GM12878 (cell line): ENCODE data around the gene HPSE. TPM values are rescaled to one million over a fixed set of nuclear protein-coding genes. Genes with fewer than 3 reads are reported as not detected.

Experiments used
- ATAC-seq: fragments of 200-7000 bp; cut with Tn5 transposase; 3 replicates; pipeline ENCODE4 v1.9.1; 2020; ENCODE audit warnings: mild to moderate bottlenecking, moderate library complexity
- BruUV-seq: library from RNA; stranded (reverse); fragments of 400-500 nt; replicated peaks from 2 replicates; lab custom pipeline; 2021; lab: Mats Ljungman, UMichigan
- CTCF ChIA-PET: fragments of 300-600 bp; sonication (Branson Sonifier 250); formaldehyde crosslinking; extraction: SDS; loops from one replicate; lab custom pipeline; 2021; ENCODE audit warnings: inconsistent platforms; lab: Yijun Ruan, JAX
- POLR2A ChIA-PET: fragments of 350-600 bp; formaldehyde crosslinking; extraction: SDS; loops from one replicate; lab custom pipeline; 2021; ENCODE audit warnings: inconsistent platforms; lab: Charles Lee
- RAD21 ChIA-PET: fragments of 300-600 bp; sonication (Branson Sonifier 250); formaldehyde crosslinking; loops from one replicate; lab custom pipeline; 2023; ENCODE audit warnings: antibody characterized with exemption; ENCODE audit not compliant: unreplicated experiment; lab: Charles Lee
- SMC1A ChIA-PET: fragments of 300-600 bp; sonication (Branson Sonifier 250); formaldehyde crosslinking; loops from one replicate; lab custom pipeline; 2023; ENCODE audit not compliant: unreplicated experiment, uncharacterized antibody; lab: Charles Lee
- DNase-seq: peaks from one replicate; pipeline ENCODE4 v3.0.0-alpha.2; 2011; ENCODE audit warnings: low read depth, low spot score
- FAIRE-seq: peaks from 3 replicates; lab custom pipeline; 2011; peaks lifted over from hg19 to GRCh38; lab: Jason Lieb, UNC
- H2AFZ ChIP-seq: 2 replicates; pipeline ENCODE4 v1.6.0; 2011; ENCODE audit warnings: low read depth, low read length, control low read depth; ENCODE audit not compliant: control insufficient read depth
- H3K27ac ChIP-seq: 2 replicates; pipeline ENCODE4 v1.5.1; 2011; ENCODE audit warnings: control low read depth; ENCODE audit not compliant: control insufficient read depth, insufficient read depth
- H3K27me3 ChIP-seq, 2 experiments: replicated peaks in 1 of 2; 2 replicates each; pipeline versions ENCODE4 v1.6.0 to v1.6.1; 2011; ENCODE audit warnings: low read length in 1 of 2; ENCODE audit not compliant: control insufficient read depth in 2 of 2, insufficient read depth in 2 of 2
- H3K36me3 ChIP-seq, 2 experiments: 2 replicates each; pipeline ENCODE4 v1.5.1; 2011; ENCODE audit warnings: low read length in 1 of 2; ENCODE audit not compliant: control insufficient read depth in 2 of 2, insufficient read depth in 2 of 2
- H3K4me1 ChIP-seq: 2 replicates; pipeline ENCODE4 v1.6.1; 2011; ENCODE audit warnings: mild to moderate bottlenecking, low read length, moderate library complexity, mixed read lengths; ENCODE audit not compliant: control insufficient read depth, insufficient read depth
- H3K4me2 ChIP-seq: 2 replicates; pipeline ENCODE4 v1.6.0; 2011; ENCODE audit warnings: control low read depth; ENCODE audit not compliant: control insufficient read depth, insufficient read depth
- H3K4me3 ChIP-seq: fragments of 200-600 bp; sonication (generic); 2 replicates; pipeline ENCODE4 v1.5.1; 2016
- H3K79me2 ChIP-seq: 2 replicates; pipeline ENCODE4 v1.6.0; 2011; ENCODE audit warnings: low read length; ENCODE audit not compliant: control insufficient read depth, insufficient read depth
- H3K9ac ChIP-seq: 2 replicates; pipeline ENCODE4 v1.8.0; 2011; ENCODE audit warnings: low read length, control low read depth, mixed read lengths; ENCODE audit not compliant: control insufficient read depth, insufficient read depth
- H3K9me3 ChIP-seq: replicated peaks from 3 replicates; pipeline ENCODE4 v1.5.1; 2011; ENCODE audit warnings: mild to moderate bottlenecking, low read length; ENCODE audit not compliant: control insufficient read depth, insufficient read depth
- H4K20me1 ChIP-seq: 2 replicates; pipeline ENCODE4 v1.6.0; 2011; ENCODE audit not compliant: control insufficient read depth, insufficient read depth
- CTCF ChIP-seq, 3 experiments: IDR thresholded peaks in 2 of 3; conservative IDR thresholded peaks in 1 of 3; 2 replicates each; pipeline ENCODE4 v1.5.1; 2011; ENCODE audit warnings: low read depth in 3 of 3, low read length in 3 of 3, mild to moderate bottlenecking in 3 of 3, control low read depth in 2 of 3, moderate library complexity in 2 of 3, inconsistent platforms in 1 of 3, mixed read lengths in 1 of 3; ENCODE audit not compliant: control insufficient read depth in 2 of 3, insufficient read depth in 1 of 3; ENCODE audit errors: extremely low read depth in 1 of 3
- E4F1 ChIP-seq: fragments of 450-650 bp; IDR thresholded peaks from 2 replicates; pipeline ENCODE4 v1.6.1; 2018; ENCODE audit warnings: borderline replicate concordance, mild to moderate bottlenecking; ENCODE audit not compliant: partially characterized antibody
- NFIC ChIP-seq: IDR thresholded peaks from 2 replicates; pipeline ENCODE4 v1.6.1; 2012; ENCODE audit warnings: low read depth, mild to moderate bottlenecking, inconsistent platforms, low read length, moderate library complexity
- NFXL1 ChIP-seq: fragments of 450-650 bp; IDR thresholded peaks from 2 replicates; pipeline ENCODE4 v1.6.1; 2017; ENCODE audit warnings: antibody characterized with exemption, mild to moderate bottlenecking, borderline replicate concordance
- PKNOX1 ChIP-seq: fragments of 450-650 bp; IDR thresholded peaks from 2 replicates; pipeline ENCODE4 v1.6.1; 2016; ENCODE audit warnings: mild to moderate bottlenecking
- RAD21 ChIP-seq: IDR thresholded peaks from 2 replicates; pipeline ENCODE4 v1.6.1; 2011; ENCODE audit warnings: mild to moderate bottlenecking, low read depth, low read length, moderate library complexity; ENCODE audit not compliant: insufficient read depth
- RCOR1 ChIP-seq: conservative IDR thresholded peaks from 2 replicates; pipeline ENCODE4 v1.6.1; 2012; ENCODE audit warnings: low read depth, low read length, improper control_type of control experiment
- SIN3A ChIP-seq: IDR thresholded peaks from 2 replicates; pipeline ENCODE4 v1.6.1; 2012; ENCODE audit warnings: low read depth, low read length, improper control_type of control experiment
- SMAD1 ChIP-seq: fragments of 450-650 bp; IDR thresholded peaks from 2 replicates; pipeline ENCODE4 v1.6.1; 2018; ENCODE audit warnings: mild to moderate bottlenecking, low read depth; ENCODE audit not compliant: partially characterized antibody
- SMARCA5 ChIP-seq: fragments of 450-650 bp; IDR thresholded peaks from 2 replicates; pipeline ENCODE4 v1.6.1; 2017; ENCODE audit warnings: mild to moderate bottlenecking
- SMC3 ChIP-seq: IDR thresholded peaks from 2 replicates; pipeline ENCODE4 v1.6.1; 2011; ENCODE audit warnings: low read length, improper control_type of control experiment, borderline replicate concordance
- ZNF592 ChIP-seq: fragments of 450-650 bp; IDR thresholded peaks from 2 replicates; pipeline ENCODE4 v1.6.1; 2017; ENCODE audit warnings: mild to moderate bottlenecking, moderate library complexity
- WGBS: methylation state at CpG from one replicate; pipeline ENCODE4 v1.1.6; 2016; ENCODE audit warnings: low lambda C conversion rate; ENCODE audit not compliant: insufficient replicate concordance, insufficient coverage; ENCODE audit errors: missing lambda C conversion rate; 5-methylcytosine and 5-hydroxymethylcytosine counted together
- in situ Hi-C: fragments of 300-500 bp; cut with MboI; formaldehyde crosslinking; loops from 9 replicates; pipeline ENCODE4 v1.14.3; 2018; ENCODE audit warnings: mixed read lengths
- intact Hi-C: fragments of 100-400 bp; cut with micrococcal nuclease; formaldehyde crosslinking; loops from one replicate; pipeline ENCODE4 v1.14.2; 2022; ENCODE audit not compliant: unreplicated experiment
- polyA plus RNA-seq, 11 experiments: library from polyadenylated mRNA; depleted of rRNA in 4 of 11; unstranded in 6 of 11; stranded (reverse) in 5 of 11; fragments of >200 nt; fragmentation: Nextera tagmentation in 4 of 11; fragmentation: Illumina TruSeq in 1 of 11; extraction: Ambion mirVana in 4 of 11; extraction: Trizol in 1 of 11; gene quantifications; 1 replicate in 1 of 11; 2 replicates in 10 of 11; pipeline versions ENCODE4 v1.2.1 to v1.2.3, GENCODE V29; 2011 to 2016; ENCODE audit warnings: inconsistent platforms in 2 of 11, missing spikeins in 2 of 11, low read depth in 1 of 11
- total RNA-seq, 4 experiments: library from RNA; depleted of rRNA in 3 of 4; stranded (reverse); fragments of >200 nt in 3 of 4; fragmentation: Illumina TruSeq in 1 of 4; extraction: Trizol in 1 of 4; gene quantifications; 2 replicates each; pipeline versions ENCODE4 v1.2.1 to v1.2.3, GENCODE V29; 2013 to 2021

The HPSE gene
- total and polyA plus RNA-seq, 10 of the 15 experiments (the other 5 are each of a cell fraction or from before 2014, with no cell fraction given): 0.16 to 0.89 (median 0.58) TPM

- peaks cover 2 to 4% of the 10 kb centered on the region in 2 experiments; a peak in 3 of 4 replicates for H3K36me3 ChIP-seq
- H3K27me3 ChIP-seq: no peaks in the 10 kb centered on the region
- ATAC-seq (peak; percentile 41), FAIRE-seq (peak; percentile 27), DNase-seq (no peak)
- in situ Hi-C loops (loop anchor here (5.0 kb wide), 1 partner anchor 390 kb away; the partner anchor contains the start of gene SEC31A), intact Hi-C loops (loop anchor here (1.0 to 10.0 kb wide), 9 partner anchors 21 to 817 kb away; partner anchors contain the start of genes HELQ, MRPS18C and THAP9)
- peak overlapping the region; percentile 90 for H3K4me2 ChIP-seq
- H3K9me3 ChIP-seq: no peaks in the 10 kb centered on the region
- peaks cover 11% of the 10 kb centered on the region for H3K4me1 ChIP-seq
- peak overlapping the region; percentile 68 for H3K27ac ChIP-seq
- CTCF ChIA-PET: interaction anchor here (0.6 to 7.0 kb wide), 37 partner anchors 8 to 432 kb away, joined by 3 to 147 read pairs (median 5); partner anchors contain the start of genes COPS4 and THAP9
- peak overlapping the region; percentile 31; the same call in 1 of the 2 replicates for H3K4me3 ChIP-seq
- peaks cover 38% of the 10 kb centered on the region for H3K79me2 ChIP-seq
- RAD21 ChIA-PET: interaction anchor here (0.6 to 5.9 kb wide), 28 partner anchors 10 to 430 kb away, joined by 3 to 70 read pairs (median 5); partner anchors contain the start of genes COPS4 and PLAC8
- POLR2A ChIA-PET: interaction anchor here (0.5 to 0.6 kb wide), 2 partner anchors 208 to 289 kb away, joined by 3 to 8 read pairs; no protein-coding TSS in a partner anchor
- H4K20me1 ChIP-seq: no peaks in the 10 kb centered on the region
- no TSS peak for BruUV-seq
- peak overlapping the region; percentile 49; the same call in 1 of the 2 replicates for H3K9ac ChIP-seq
- WGBS: 28% methylated on average over 4 of the region's 4 CpGs
- H2AFZ ChIP-seq: no peak overlapping the region; the same call in 1 of the 2 replicates
- SMC1A ChIA-PET: interaction anchor here (0.6 to 6.3 kb wide), 27 partner anchors 9 to 393 kb away, joined by 3 to 85 read pairs (median 8); partner anchors contain the start of genes COPS4, LIN54 and THAP9
- TF ChIP-seq SIN3A (peak; percentile 37; the same call in 1 of the 2 replicates), RCOR1 (0 out of 2 replicates have a peak, but pooled peaks have one; percentile 28), PKNOX1 (peak; percentile 86), SMAD1 (no peak), CTCF (IDR thresholded peaks at IDR 0.05 in 2 of 3, conservative IDR thresholded peaks at IDR 0.05 in 1 of 3; ENCODE audit: control insufficient read depth in 2 of 3, extremely low read depth in 1 of 3, insufficient read depth in 1 of 3, low read depth in 3 of 3, low read length in 3 of 3) (peak; percentile 62 to 77 (median 70)), SMARCA5 (no peak), NFXL1 (no peak), NFIC (no peak), E4F1 (no peak), SMC3 (peak; percentile 74), RAD21 (peak; percentile 88), ZNF592 (0 out of 2 replicates have a peak, but pooled peaks have one; percentile 13)
These were observed 52.6 kb downstream of the HPSE start for GRCh38 chr4:83282049-83282535.
